GM23248 (cell line): Measurements from ENCODE around the gene TTLL13. TPM values are rescaled to one million over a fixed set of nuclear protein-coding genes. Genes with fewer than 3 reads are reported as not detected.

Experiments used
- DNase-seq: peaks from one replicate; pipeline ENCODE4 v3.0.0-alpha.2; 2015
- H2AFZ ChIP-seq: fragments of 200-600 bp; sonication (generic); 2 replicates; pipeline ENCODE4 v1.6.1; 2016; ENCODE audit warnings: antibody characterized with exemption
- H3F3A ChIP-seq: fragments of 200-600 bp; sonication (generic); 2 replicates; pipeline ENCODE4 v1.6.1; 2016; ENCODE audit warnings: mild to moderate bottlenecking, antibody characterized with exemption, mixed run types; ENCODE audit not compliant: insufficient read depth
- H3K27ac ChIP-seq: fragments of 200-600 bp; sonication (generic); 2 replicates; pipeline ENCODE4 v1.5.1; 2016; ENCODE audit warnings: mild to moderate bottlenecking
- H3K27me3 ChIP-seq: fragments of 200-600 bp; sonication (generic); replicated peaks from 2 replicates; pipeline ENCODE4 v1.6.1; 2016; ENCODE audit warnings: mild to moderate bottlenecking; ENCODE audit not compliant: insufficient read depth
- H3K36me3 ChIP-seq: fragments of 200-600 bp; sonication (generic); 2 replicates; pipeline ENCODE4 v1.6.1; 2016; ENCODE audit warnings: low read depth, mild to moderate bottlenecking
- H3K4me1 ChIP-seq: fragments of 200-600 bp; sonication (generic); 2 replicates; pipeline ENCODE4 v1.6.1; 2016; ENCODE audit warnings: mild to moderate bottlenecking; ENCODE audit not compliant: insufficient read depth
- H3K4me2 ChIP-seq: fragments of 200-600 bp; sonication (generic); one replicate; pipeline ENCODE4 v1.6.1; 2016; ENCODE audit warnings: mild to moderate bottlenecking; ENCODE audit not compliant: unreplicated experiment
- H3K4me3 ChIP-seq: fragments of 200-600 bp; sonication (generic); 2 replicates; pipeline ENCODE4 v1.5.1; 2016; ENCODE audit warnings: mild to moderate bottlenecking
- H3K79me2 ChIP-seq: fragments of 200-600 bp; sonication (generic); 2 replicates; pipeline ENCODE4 v1.6.1; 2016; ENCODE audit warnings: mild to moderate bottlenecking; ENCODE audit not compliant: insufficient read depth
- H3K9ac ChIP-seq: fragments of 200-600 bp; sonication (generic); 2 replicates; pipeline ENCODE4 v1.6.1; 2016; ENCODE audit warnings: mild to moderate bottlenecking
- H3K9me2 ChIP-seq: fragments of 200-600 bp; sonication (generic); 2 replicates; pipeline ENCODE4 v1.6.1; 2016; ENCODE audit warnings: mixed run types, mild to moderate bottlenecking, moderate library complexity; ENCODE audit not compliant: insufficient read depth
- H3K9me3 ChIP-seq: fragments of 200-600 bp; sonication (generic); one replicate; pipeline ENCODE4 v1.6.1; 2017; ENCODE audit warnings: low read depth
- H4K20me1 ChIP-seq: fragments of 200-600 bp; sonication (generic); 2 replicates; pipeline ENCODE4 v1.6.0; 2016; ENCODE audit not compliant: insufficient read depth
- EZH2 ChIP-seq: fragments of 200-600 bp; sonication (generic); IDR thresholded peaks from 2 replicates; pipeline ENCODE4 v1.6.1; 2018; ENCODE audit warnings: antibody characterized with exemption, mild to moderate bottlenecking; ENCODE audit not compliant: insufficient read depth, poor library complexity, severe bottlenecking
- EZH2phosphoT487 ChIP-seq: fragments of 200-600 bp; sonication (generic); IDR thresholded peaks from 2 replicates; pipeline ENCODE4 v1.6.1; 2018; ENCODE audit warnings: antibody characterized with exemption, moderate library complexity, mild to moderate bottlenecking, low read depth; ENCODE audit not compliant: insufficient read depth
- WGBS, 2 experiments: methylation state at CpG; one replicate each; pipeline ENCODE4 v1.1.6; 2015 to 2017; ENCODE audit warnings: low lambda C conversion rate in 2 of 2, low coverage in 1 of 2; ENCODE audit errors: missing lambda C conversion rate in 2 of 2; 5-methylcytosine and 5-hydroxymethylcytosine counted together
- in situ Hi-C: fragments of 300-500 bp; cut with MboI; formaldehyde crosslinking; loops from 2 replicates; pipeline ENCODE4 v1.15.0; 2020
- polyA plus RNA-seq: library from polyadenylated mRNA; unstranded; fragments of >200 nt; fragmentation: Nextera tagmentation; extraction: Ambion mirVana; gene quantifications from 2 replicates; pipeline ENCODE4 v1.2.1, GENCODE V29; 2016
- total RNA-seq: library from RNA; depleted of rRNA; stranded (reverse); fragments of >200 nt; shearing (Covaris generic); gene quantifications from 2 replicates; pipeline ENCODE4 v1.2.3, GENCODE V29; 2014

Gene TTLL13
- total and polyA plus RNA-seq, 2 experiments from 2014 or later: not detected

GRCh38 chr15:90213122-90213817, 36.1 kb upstream of the TTLL13 start:
- no peaks in the 10 kb centered on the region for H4K20me1 ChIP-seq
- in situ Hi-C loops: no loop called here

GRCh38 chr15:90213818-90214204, 35.5 kb upstream of the TTLL13 start:
- no peaks in the 10 kb centered on the region for H3K79me2 ChIP-seq
- H3F3A ChIP-seq: no peaks in the 10 kb centered on the region
- H3K9ac ChIP-seq: no peak overlapping the region
- H3K9me2 ChIP-seq: no peaks in the 10 kb centered on the region
- no peaks in the 10 kb centered on the region for H4K20me1 ChIP-seq
- H3K36me3 ChIP-seq: no peaks in the 10 kb centered on the region
- no peak for DNase-seq
- H3K4me1 ChIP-seq: no peaks in the 10 kb centered on the region
- H3K9me3 ChIP-seq: no peaks in the 10 kb centered on the region
- WGBS, 2 experiments: 92 to 93% methylated on average over 11 of the region's 11 CpGs
- no peak overlapping the region for H3K27ac ChIP-seq
- TF ChIP-seq EZH2 (no peak), EZH2phosphoT487 (no peak)
- in situ Hi-C loops: no loop called here
- no peaks in the 10 kb centered on the region for H3K27me3 ChIP-seq
- no peak overlapping the region for H2AFZ ChIP-seq
- no peak overlapping the region for H3K4me3 ChIP-seq
- H3K4me2 ChIP-seq: no peak overlapping the region

More at GRCh38 chr15:90213122-90213817, 36.1 kb upstream of the TTLL13 start:
- Histone ChIP-seq H3K4me2 (no peak overlapping the region), H2AFZ (no peak overlapping the region), H3K27ac (no peak overlapping the region), H3F3A (no peaks in the 10 kb centered on the region), H3K4me3 (no peak overlapping the region), H3K79me2 (no peaks in the 10 kb centered on the region), H3K36me3 (no peaks in the 10 kb centered on the region), H3K9me2 (no peaks in the 10 kb centered on the region), H3K9ac (no peak overlapping the region), H3K27me3 (no peaks in the 10 kb centered on the region), H3K9me3 (no peaks in the 10 kb centered on the region), H3K4me1 (no peaks in the 10 kb centered on the region)
- 85 to 87% methylated on average over 12 of the region's 12 CpGs for WGBS, 2 experiments
- TF ChIP-seq EZH2 (no peak), EZH2phosphoT487 (no peak)
- no peak for DNase-seq

- Histone ChIP-seq H3K27me3 (no peaks in the 10 kb centered on the region), H2AFZ (no peak overlapping the region), H3K27ac (no peak overlapping the region), H3K79me2 (no peaks in the 10 kb centered on the region), H3K36me3 (no peaks in the 10 kb centered on the region), H3K9me3 (no peaks in the 10 kb centered on the region), H3K4me2 (no peak overlapping the region), H3K9me2 (no peaks in the 10 kb centered on the region), H3K4me1 (no peaks in the 10 kb centered on the region), H4K20me1 (no peaks in the 10 kb centered on the region), H3K9ac (no peak overlapping the region), H3F3A (no peaks in the 10 kb centered on the region), H3K4me3 (no peak overlapping the region)
- in situ Hi-C loops: loop anchor here (5.0 kb wide), 1 partner anchor 52 kb away; no protein-coding TSS in a partner anchor
- peak; percentile 42 for DNase-seq
- 77 to 80% methylated on average over 7 to 8 of the region's 8 CpGs for WGBS, 2 experiments
- TF ChIP-seq EZH2 (no peak), EZH2phosphoT487 (no peak)
These were observed 34.7 kb upstream of the TTLL13 start for GRCh38 chr15:90214553-90215196.

GRCh38 chr15:90217671-90218394, 31.5 kb upstream of the TTLL13 start:
- no peak overlapping the region for H3K4me3 ChIP-seq
- no peak overlapping the region for H3K9ac ChIP-seq
- no peaks in the 10 kb centered on the region for H3F3A ChIP-seq
- no peaks in the 10 kb centered on the region for H3K9me2 ChIP-seq
- no peak for DNase-seq
- no peak for TF ChIP-seq EZH2phosphoT487
- no peak for TF ChIP-seq EZH2
- no peaks in the 10 kb centered on the region for H3K36me3 ChIP-seq
- no peak overlapping the region for H2AFZ ChIP-seq
- H3K9me3 ChIP-seq: no peaks in the 10 kb centered on the region
- no peaks in the 10 kb centered on the region for H3K79me2 ChIP-seq
- 79 to 83% methylated on average over 9 of the region's 9 CpGs for WGBS, 2 experiments
- H3K4me2 ChIP-seq: no peak overlapping the region
- H3K27me3 ChIP-seq: no peaks in the 10 kb centered on the region
- H3K4me1 ChIP-seq: no peaks in the 10 kb centered on the region
- H3K27ac ChIP-seq: no peak overlapping the region
- in situ Hi-C loops: loop anchor here (5.0 kb wide), 1 partner anchor 56 kb away; no protein-coding TSS in a partner anchor
- H4K20me1 ChIP-seq: no peaks in the 10 kb centered on the region
